HepG2 (cell line): ENCODE results near the gene RAB23. TPM values are rescaled to one million over a fixed set of nuclear protein-coding genes. Genes with fewer than 3 reads are reported as not detected.

ENCODE experiments used
- CHD2 ChIP-seq: IDR thresholded peaks from 2 replicates; pipeline ENCODE4 v1.6.1; 2011; ENCODE audit warnings: low read depth, low read length, improper control_type of control experiment
- FOXK2 ChIP-seq: fragments of 450-650 bp; IDR thresholded peaks from 2 replicates; pipeline ENCODE4 v1.6.1; 2016
- GPN1 ChIP-seq: sonication (generic); formaldehyde crosslinking; IDR thresholded peaks from 2 replicates; pipeline ENCODE4 v1.5.1; 2020; ENCODE audit warnings: missing genetic modification reagents, borderline replicate concordance
- HCFC1 ChIP-seq: fragments of 150-350 bp; IDR thresholded peaks from 2 replicates; pipeline ENCODE4 v1.6.1; 2014; ENCODE audit warnings: low read depth, low read length
- HNRNPL ChIP-seq: fragments of 200-400 bp; formaldehyde crosslinking; IDR thresholded peaks from 2 replicates; pipeline ENCODE4 v1.6.1; 2017; ENCODE audit warnings: mild to moderate bottlenecking, low read depth, low read length
- KLF16 ChIP-seq, 2 experiments: sonication (generic) in 1 of 2; formaldehyde crosslinking in 1 of 2; IDR thresholded peaks; 2 replicates each; pipeline versions ENCODE4 v1.6.1 to v1.8.0; 2016 to 2023; ENCODE audit warnings: missing genetic modification reagents in 2 of 2, missing compliant biosample characterization in 1 of 2
- NBN ChIP-seq: fragments of 450-650 bp; conservative IDR thresholded peaks from 2 replicates; pipeline ENCODE4 v1.6.1; 2017
- RBM39 ChIP-seq: fragments of 200-400 bp; formaldehyde crosslinking; IDR thresholded peaks from one replicate; pipeline ENCODE4 v1.6.1; 2018; ENCODE audit warnings: antibody characterized with exemption, mild to moderate bottlenecking, low read depth, low read length; ENCODE audit not compliant: poor library complexity, severe bottlenecking
- SYNCRIP ChIP-seq: fragments of 200-400 bp; formaldehyde crosslinking; IDR thresholded peaks from 2 replicates; pipeline ENCODE4 v1.6.1; 2018; ENCODE audit warnings: mild to moderate bottlenecking, low read depth, low read length; ENCODE audit not compliant: insufficient read depth
- TAF1 ChIP-seq: sonication (generic); formaldehyde crosslinking; IDR thresholded peaks from 2 replicates; pipeline ENCODE4 v1.4.0; 2020; ENCODE audit warnings: missing genetic modification reagents
- ZFP36L1 ChIP-seq: sonication (generic); formaldehyde crosslinking; IDR thresholded peaks from 2 replicates; pipeline ENCODE4 v1.8.0; 2022; ENCODE audit warnings: mild to moderate bottlenecking, missing genetic modification reagents, moderate library complexity
- ZNF33B ChIP-seq: sonication (generic); formaldehyde crosslinking; IDR thresholded peaks from 2 replicates; pipeline ENCODE4 v1.5.1; 2020; ENCODE audit warnings: mild to moderate bottlenecking, missing genetic modification reagents
- ZNF746 ChIP-seq: sonication (generic); formaldehyde crosslinking; IDR thresholded peaks from 2 replicates; pipeline ENCODE4 v1.8.0; 2022; ENCODE audit warnings: mild to moderate bottlenecking, missing genetic modification reagents
- ZNF776 ChIP-seq: sonication (generic); formaldehyde crosslinking; IDR thresholded peaks from 2 replicates; pipeline ENCODE4 v1.4.0; 2020; ENCODE audit warnings: mild to moderate bottlenecking, missing genetic modification reagents
- ZNF777 ChIP-seq: sonication (generic); formaldehyde crosslinking; IDR thresholded peaks from 2 replicates; pipeline ENCODE4 v1.4.0; 2020; ENCODE audit warnings: missing genetic modification reagents
- ZNF790 ChIP-seq: sonication (generic); formaldehyde crosslinking; IDR thresholded peaks from 2 replicates; pipeline ENCODE4 v1.8.0; 2022; ENCODE audit warnings: missing genetic modification reagents, mild to moderate bottlenecking, borderline replicate concordance
- polyA plus RNA-seq, 8 experiments: library from polyadenylated mRNA; depleted of rRNA in 3 of 8; stranded (reverse) in 7 of 8; unstranded in 1 of 8; fragments of >200 nt; fragmentation: Illumina TruSeq in 4 of 8; extraction: Trizol in 4 of 8; gene quantifications; 2 replicates each; pipeline versions ENCODE4 v1.2.1 to v1.2.3, GENCODE V29; 2011 to 2016; ENCODE audit warnings: low read depth in 4 of 8, missing spikeins in 1 of 8, mixed read lengths in 1 of 8; ENCODE audit not compliant: insufficient read depth in 1 of 8
- total RNA-seq, 5 experiments: library from RNA; depleted of rRNA; stranded (reverse); fragments of >200 nt; fragmentation: Illumina TruSeq; extraction: Trizol; gene quantifications; 2 replicates each; pipeline ENCODE4 v1.2.3, GENCODE V29; 2016; ENCODE audit warnings: low read depth in 1 of 5
- TF ChIP-seq, protein P1 (sequence below): sonication (generic); formaldehyde crosslinking; IDR thresholded peaks from 2 replicates; pipeline ENCODE4 v1.4.0; 2020; ENCODE audit warnings: missing genetic modification reagents
- TF ChIP-seq, protein P2 (sequence below): sonication (generic); formaldehyde crosslinking; IDR thresholded peaks from 2 replicates; pipeline ENCODE4 v1.4.0; 2020; ENCODE audit warnings: missing genetic modification reagents, borderline replicate concordance
- TF ChIP-seq, protein P3 (sequence below): sonication (generic); formaldehyde crosslinking; IDR thresholded peaks from 2 replicates; pipeline ENCODE4 v1.4.0; 2020; ENCODE audit warnings: mild to moderate bottlenecking, missing genetic modification reagents

Gene RAB23
- total and polyA plus RNA-seq, 2 of the 13 experiments (the other 11 are each of a cell fraction or from before 2014, with no cell fraction given): 5.5 to 16.4 TPM

DNA sequence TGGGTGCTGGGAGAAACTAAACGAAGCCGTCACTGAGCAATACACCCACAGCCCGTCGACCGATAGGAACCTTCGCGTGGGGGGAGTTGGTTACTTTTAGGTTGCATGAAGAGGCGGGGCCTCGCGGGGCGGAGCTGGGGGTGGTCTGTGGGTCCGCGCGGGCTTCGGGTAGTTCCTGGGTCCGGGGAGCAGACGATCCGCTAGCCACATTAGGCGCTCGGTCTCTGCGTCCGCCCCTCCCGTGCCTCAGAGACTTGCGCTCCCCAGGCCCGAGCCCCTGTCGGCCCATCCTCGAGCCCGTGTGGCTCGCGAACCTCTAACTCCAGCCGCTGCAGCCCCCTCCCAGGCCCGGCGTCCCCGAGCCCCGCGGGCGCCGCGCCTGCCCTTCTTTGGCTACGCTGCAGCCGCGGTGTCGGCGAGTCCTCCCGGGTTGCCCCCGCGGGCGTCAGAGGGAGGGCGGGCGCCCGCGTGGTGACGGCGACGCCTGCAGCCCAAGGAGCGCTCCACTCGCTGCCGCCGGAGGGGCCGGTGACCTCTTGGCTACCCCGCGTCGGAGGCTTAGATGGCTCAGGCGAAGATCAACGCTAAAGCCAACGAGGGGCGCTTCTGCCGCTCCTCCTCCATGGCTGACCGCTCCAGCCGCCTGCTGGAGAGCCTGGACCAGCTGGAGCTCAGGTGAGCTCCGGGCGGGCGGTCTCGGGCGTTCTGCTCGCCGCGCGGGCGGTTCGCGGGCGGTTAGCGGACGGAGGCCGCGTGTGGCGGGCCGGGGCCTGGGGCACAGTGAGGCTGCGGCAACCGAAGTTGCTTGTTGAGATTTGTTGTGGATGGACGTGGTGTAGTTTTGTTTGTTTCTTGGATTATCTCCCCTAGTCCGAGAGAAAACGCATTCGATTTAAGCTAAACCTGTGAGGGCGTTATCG lies 49.7 kb downstream of the RAB23 start, which contains the start of gene BAG2 (continued):
- peak; percentile 87 for TF ChIP-seq FOXK2
- TF ChIP-seq ZNF776 (CRISPR knock-in tag): peak; percentile 92; the same call in 1 of the 2 replicates
- TF ChIP-seq RBM39: peak; percentile 90
- TF ChIP-seq NBN: no peak
- TF ChIP-seq CHD2: 0 out of 2 replicates have a peak, but pooled peaks have one; percentile 35
- TF ChIP-seq GPN1 (CRISPR knock-in tag): peak; percentile 65; the same call in 1 of the 2 replicates
- TF ChIP-seq TAF1: peak; percentile 92
- TF ChIP-seq ZNF790 (CRISPR knock-in tag): peak; percentile 84; the same call in 1 of the 2 replicates
- TF ChIP-seq, protein P1, sequence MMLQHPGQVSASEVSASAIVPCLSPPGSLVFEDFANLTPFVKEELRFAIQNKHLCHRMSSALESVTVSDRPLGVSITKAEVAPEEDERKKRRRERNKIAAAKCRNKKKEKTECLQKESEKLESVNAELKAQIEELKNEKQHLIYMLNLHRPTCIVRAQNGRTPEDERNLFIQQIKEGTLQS (CRISPR knock-in tag): no peak; the same call in 1 of the 2 replicates
- TF ChIP-seq SYNCRIP: no peak
- TF ChIP-seq, protein P2, sequence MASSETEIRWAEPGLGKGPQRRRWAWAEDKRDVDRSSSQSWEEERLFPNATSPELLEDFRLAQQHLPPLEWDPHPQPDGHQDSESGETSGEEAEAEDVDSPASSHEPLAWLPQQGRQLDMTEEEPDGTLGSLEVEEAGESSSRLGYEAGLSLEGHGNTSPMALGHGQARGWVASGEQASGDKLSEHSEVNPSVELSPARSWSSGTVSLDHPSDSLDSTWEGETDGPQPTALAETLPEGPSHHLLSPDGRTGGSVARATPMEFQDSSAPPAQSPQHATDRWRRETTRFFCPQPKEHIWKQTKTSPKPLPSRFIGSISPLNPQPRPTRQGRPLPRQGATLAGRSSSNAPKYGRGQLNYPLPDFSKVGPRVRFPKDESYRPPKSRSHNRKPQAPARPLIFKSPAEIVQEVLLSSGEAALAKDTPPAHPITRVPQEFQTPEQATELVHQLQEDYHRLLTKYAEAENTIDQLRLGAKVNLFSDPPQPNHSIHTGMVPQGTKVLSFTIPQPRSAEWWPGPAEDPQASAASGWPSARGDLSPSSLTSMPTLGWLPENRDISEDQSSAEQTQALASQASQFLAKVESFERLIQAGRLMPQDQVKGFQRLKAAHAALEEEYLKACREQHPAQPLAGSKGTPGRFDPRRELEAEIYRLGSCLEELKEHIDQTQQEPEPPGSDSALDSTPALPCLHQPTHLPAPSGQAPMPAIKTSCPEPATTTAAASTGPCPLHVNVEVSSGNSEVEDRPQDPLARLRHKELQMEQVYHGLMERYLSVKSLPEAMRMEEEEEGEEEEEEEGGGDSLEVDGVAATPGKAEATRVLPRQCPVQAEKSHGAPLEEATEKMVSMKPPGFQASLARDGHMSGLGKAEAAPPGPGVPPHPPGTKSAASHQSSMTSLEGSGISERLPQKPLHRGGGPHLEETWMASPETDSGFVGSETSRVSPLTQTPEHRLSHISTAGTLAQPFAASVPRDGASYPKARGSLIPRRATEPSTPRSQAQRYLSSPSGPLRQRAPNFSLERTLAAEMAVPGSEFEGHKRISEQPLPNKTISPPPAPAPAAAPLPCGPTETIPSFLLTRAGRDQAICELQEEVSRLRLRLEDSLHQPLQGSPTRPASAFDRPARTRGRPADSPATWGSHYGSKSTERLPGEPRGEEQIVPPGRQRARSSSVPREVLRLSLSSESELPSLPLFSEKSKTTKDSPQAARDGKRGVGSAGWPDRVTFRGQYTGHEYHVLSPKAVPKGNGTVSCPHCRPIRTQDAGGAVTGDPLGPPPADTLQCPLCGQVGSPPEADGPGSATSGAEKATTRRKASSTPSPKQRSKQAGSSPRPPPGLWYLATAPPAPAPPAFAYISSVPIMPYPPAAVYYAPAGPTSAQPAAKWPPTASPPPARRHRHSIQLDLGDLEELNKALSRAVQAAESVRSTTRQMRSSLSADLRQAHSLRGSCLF (CRISPR knock-in tag): peak; percentile 74; the same call in 1 of the 2 replicates
- TF ChIP-seq HNRNPL: no peak
- TF ChIP-seq ZNF33B (CRISPR knock-in tag): no peak; the same call in 1 of the 2 replicates
- no peak; a peak in 1 of 4 replicates for TF ChIP-seq KLF16 (CRISPR knock-in tag; IDR thresholded peaks at IDR 0.05)
- TF ChIP-seq, protein P3, sequence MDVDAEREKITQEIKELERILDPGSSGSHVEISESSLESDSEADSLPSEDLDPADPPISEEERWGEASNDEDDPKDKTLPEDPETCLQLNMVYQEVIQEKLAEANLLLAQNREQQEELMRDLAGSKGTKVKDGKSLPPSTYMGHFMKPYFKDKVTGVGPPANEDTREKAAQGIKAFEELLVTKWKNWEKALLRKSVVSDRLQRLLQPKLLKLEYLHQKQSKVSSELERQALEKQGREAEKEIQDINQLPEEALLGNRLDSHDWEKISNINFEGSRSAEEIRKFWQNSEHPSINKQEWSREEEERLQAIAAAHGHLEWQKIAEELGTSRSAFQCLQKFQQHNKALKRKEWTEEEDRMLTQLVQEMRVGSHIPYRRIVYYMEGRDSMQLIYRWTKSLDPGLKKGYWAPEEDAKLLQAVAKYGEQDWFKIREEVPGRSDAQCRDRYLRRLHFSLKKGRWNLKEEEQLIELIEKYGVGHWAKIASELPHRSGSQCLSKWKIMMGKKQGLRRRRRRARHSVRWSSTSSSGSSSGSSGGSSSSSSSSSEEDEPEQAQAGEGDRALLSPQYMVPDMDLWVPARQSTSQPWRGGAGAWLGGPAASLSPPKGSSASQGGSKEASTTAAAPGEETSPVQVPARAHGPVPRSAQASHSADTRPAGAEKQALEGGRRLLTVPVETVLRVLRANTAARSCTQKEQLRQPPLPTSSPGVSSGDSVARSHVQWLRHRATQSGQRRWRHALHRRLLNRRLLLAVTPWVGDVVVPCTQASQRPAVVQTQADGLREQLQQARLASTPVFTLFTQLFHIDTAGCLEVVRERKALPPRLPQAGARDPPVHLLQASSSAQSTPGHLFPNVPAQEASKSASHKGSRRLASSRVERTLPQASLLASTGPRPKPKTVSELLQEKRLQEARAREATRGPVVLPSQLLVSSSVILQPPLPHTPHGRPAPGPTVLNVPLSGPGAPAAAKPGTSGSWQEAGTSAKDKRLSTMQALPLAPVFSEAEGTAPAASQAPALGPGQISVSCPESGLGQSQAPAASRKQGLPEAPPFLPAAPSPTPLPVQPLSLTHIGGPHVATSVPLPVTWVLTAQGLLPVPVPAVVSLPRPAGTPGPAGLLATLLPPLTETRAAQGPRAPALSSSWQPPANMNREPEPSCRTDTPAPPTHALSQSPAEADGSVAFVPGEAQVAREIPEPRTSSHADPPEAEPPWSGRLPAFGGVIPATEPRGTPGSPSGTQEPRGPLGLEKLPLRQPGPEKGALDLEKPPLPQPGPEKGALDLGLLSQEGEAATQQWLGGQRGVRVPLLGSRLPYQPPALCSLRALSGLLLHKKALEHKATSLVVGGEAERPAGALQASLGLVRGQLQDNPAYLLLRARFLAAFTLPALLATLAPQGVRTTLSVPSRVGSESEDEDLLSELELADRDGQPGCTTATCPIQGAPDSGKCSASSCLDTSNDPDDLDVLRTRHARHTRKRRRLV (CRISPR knock-in tag): peak; percentile 50; the same call in 1 of the 2 replicates
- peak; percentile 89 for TF ChIP-seq ZFP36L1
- TF ChIP-seq HCFC1: no peak; the same call in 1 of the 2 replicates
- TF ChIP-seq ZNF777 (CRISPR knock-in tag): peak; percentile 89
- TF ChIP-seq ZNF746 (CRISPR knock-in tag): peak; percentile 39; the same call in 1 of the 2 replicates
